CD4-positive, alpha-beta memory T cell (primary cell): ENCODE data around the gene CFAP46. TPM values are rescaled to one million over a fixed set of nuclear protein-coding genes. Genes with fewer than 3 reads are reported as not detected.

Experiments used
- CTCF ChIA-PET: fragments of 350-600 bp; sonication (Branson Sonifier 250); formaldehyde crosslinking; loops from one replicate; lab custom pipeline; 2021; ENCODE audit warnings: inconsistent platforms; ENCODE audit not compliant: partially characterized antibody; lab: Charles Lee
- POLR2A ChIA-PET: fragments of 350-600 bp; sonication (Branson Sonifier 250); formaldehyde crosslinking; loops from one replicate; lab custom pipeline; 2021; ENCODE audit not compliant: partially characterized antibody; lab: Charles Lee
- DNase-seq, 5 donors: peaks; one replicate each; pipeline versions ENCODE4 v3.0.0 to v3.0.0-alpha.2; 2020 to 2022; ENCODE audit warnings: mixed read lengths in 1 of 5
- H3K27ac ChIP-seq: one replicate; pipeline ENCODE4 v1.7.0; 2013; ENCODE audit warnings: low read depth, low read length
- H3K27me3 ChIP-seq: 2 replicates; pipeline ENCODE4 v1.7.0; 2013; ENCODE audit warnings: mild to moderate bottlenecking, low read length, moderate library complexity; ENCODE audit not compliant: insufficient read depth
- H3K36me3 ChIP-seq: 2 replicates; pipeline ENCODE4 v1.7.0; 2013; ENCODE audit warnings: mild to moderate bottlenecking, low read length, moderate library complexity; ENCODE audit not compliant: insufficient read depth
- H3K4me1 ChIP-seq: 2 replicates; pipeline ENCODE4 v1.7.0; 2013; ENCODE audit warnings: mild to moderate bottlenecking, low read length, moderate library complexity; ENCODE audit not compliant: insufficient read depth
- H3K4me3 ChIP-seq, 2 donors: one replicate each; pipeline ENCODE4 v1.7.0; 2013; ENCODE audit warnings: low read length in 2 of 2, mild to moderate bottlenecking in 1 of 2
- H3K9me3 ChIP-seq, 2 donors: one replicate each; pipeline ENCODE4 v1.7.0; 2013; ENCODE audit warnings: low read length in 2 of 2, control low read depth in 1 of 2; ENCODE audit not compliant: control insufficient read depth in 1 of 2
- H3K27ac Mint-ChIP-seq, 7 donors: one replicate each; pipeline ENCODE4 v1.8.0; 2020 to 2021; ENCODE audit warnings: mixed read lengths in 7 of 7, mild to moderate bottlenecking in 6 of 7, inconsistent platforms in 3 of 7, moderate library complexity in 3 of 7
- H3K27me3 Mint-ChIP-seq, 2 donors: one replicate each; pipeline ENCODE4 v1.8.0; 2020 to 2021; ENCODE audit warnings: mixed read lengths in 2 of 2
- H3K36me3 Mint-ChIP-seq, 2 donors: one replicate each; pipeline ENCODE4 v1.8.0; 2020 to 2021; ENCODE audit warnings: mixed read lengths in 2 of 2, inconsistent platforms in 1 of 2, mild to moderate bottlenecking in 1 of 2
- H3K4me1 Mint-ChIP-seq, 4 donors: one replicate each; pipeline ENCODE4 v1.8.0; 2020 to 2021; ENCODE audit warnings: mixed read lengths in 4 of 4, mild to moderate bottlenecking in 1 of 4
- H3K4me3 Mint-ChIP-seq, 8 donors: one replicate each; pipeline ENCODE4 v1.8.0; 2020 to 2021; ENCODE audit warnings: mixed read lengths in 8 of 8, mild to moderate bottlenecking in 7 of 8, moderate library complexity in 6 of 8, inconsistent platforms in 3 of 8
- H3K9me3 Mint-ChIP-seq, 8 donors: one replicate each; pipeline ENCODE4 v1.8.0; 2020 to 2021; ENCODE audit warnings: mixed read lengths in 8 of 8, mild to moderate bottlenecking in 5 of 8, inconsistent platforms in 3 of 8, moderate library complexity in 1 of 8
- intact Hi-C: fragments of 100-400 bp; cut with micrococcal nuclease; formaldehyde crosslinking; loops from one replicate; pipeline ENCODE4 v1.15.1; 2023
- polyA plus RNA-seq, 2 donors: library from polyadenylated mRNA; unstranded; fragments of 300-500 nt; fragmentation: Illumina TruSeq; gene quantifications; one replicate each; pipeline ENCODE4 v1.2.3, GENCODE V29; 2021
- total RNA-seq, 2 experiments: library from RNA; stranded (reverse); gene quantifications; one replicate each; pipeline ENCODE4 v1.2.3, GENCODE V29; 2021

The CFAP46 gene
- total and polyA plus RNA-seq, 4 experiments from 2014 or later, result not detected

DNA sequence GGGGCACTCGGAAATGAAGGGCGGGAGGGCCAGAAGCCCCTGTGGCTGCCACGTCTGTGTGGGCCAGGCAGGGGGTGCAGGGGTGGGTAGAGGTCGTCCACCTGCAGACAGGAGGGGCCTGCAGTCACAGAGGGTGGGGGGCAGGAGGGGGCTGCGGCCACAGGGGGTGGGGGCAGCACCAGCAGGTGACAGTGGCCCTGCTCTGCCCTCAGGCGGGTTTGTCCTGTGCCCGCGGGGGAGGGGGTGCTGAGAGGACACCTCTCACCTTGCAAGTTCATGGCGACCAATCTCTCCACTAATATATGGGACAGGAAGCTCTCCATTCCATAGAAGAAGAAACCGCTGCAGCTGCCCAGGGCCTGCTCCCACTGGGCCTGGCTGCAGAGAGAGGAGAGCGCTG, 129.8 kb downstream of the CFAP46 start:
- intact Hi-C loops, result no loop called here
- Mint-ChIP-seq H3K36me3 (no peaks in the 10 kb centered on the region), H3K27ac (no peak overlapping the region), H3K4me3 (no peak overlapping the region), H3K9me3 (peaks cover 0 to 1% (median 0%) of the 10 kb centered on the region in 8 donors), H3K27me3 (peaks cover 4 to 10% of the 10 kb centered on the region in 2 donors), H3K4me1 (no peaks in the 10 kb centered on the region)
- no peak overlapping the region for H3K27ac ChIP-seq
- H3K9me3 ChIP-seq, result no peaks in the 10 kb centered on the region
- no peaks in the 10 kb centered on the region for H3K27me3 ChIP-seq
- ChIA-PET CTCF (no interaction called here), POLR2A (no interaction called here)
- H3K4me3 ChIP-seq, result no peak overlapping the region
- no peak for DNase-seq
- H3K36me3 ChIP-seq, result no peaks in the 10 kb centered on the region
- H3K4me1 ChIP-seq, result no peaks in the 10 kb centered on the region

GRCh38 chr10:132811891-132812481, 130.4 kb downstream of the CFAP46 start:
- no peak for DNase-seq
- POLR2A ChIA-PET, result no interaction called here
- peaks cover 0 to 1% (median 0%) of the 10 kb centered on the region in 8 donors for H3K9me3 Mint-ChIP-seq

DNA sequence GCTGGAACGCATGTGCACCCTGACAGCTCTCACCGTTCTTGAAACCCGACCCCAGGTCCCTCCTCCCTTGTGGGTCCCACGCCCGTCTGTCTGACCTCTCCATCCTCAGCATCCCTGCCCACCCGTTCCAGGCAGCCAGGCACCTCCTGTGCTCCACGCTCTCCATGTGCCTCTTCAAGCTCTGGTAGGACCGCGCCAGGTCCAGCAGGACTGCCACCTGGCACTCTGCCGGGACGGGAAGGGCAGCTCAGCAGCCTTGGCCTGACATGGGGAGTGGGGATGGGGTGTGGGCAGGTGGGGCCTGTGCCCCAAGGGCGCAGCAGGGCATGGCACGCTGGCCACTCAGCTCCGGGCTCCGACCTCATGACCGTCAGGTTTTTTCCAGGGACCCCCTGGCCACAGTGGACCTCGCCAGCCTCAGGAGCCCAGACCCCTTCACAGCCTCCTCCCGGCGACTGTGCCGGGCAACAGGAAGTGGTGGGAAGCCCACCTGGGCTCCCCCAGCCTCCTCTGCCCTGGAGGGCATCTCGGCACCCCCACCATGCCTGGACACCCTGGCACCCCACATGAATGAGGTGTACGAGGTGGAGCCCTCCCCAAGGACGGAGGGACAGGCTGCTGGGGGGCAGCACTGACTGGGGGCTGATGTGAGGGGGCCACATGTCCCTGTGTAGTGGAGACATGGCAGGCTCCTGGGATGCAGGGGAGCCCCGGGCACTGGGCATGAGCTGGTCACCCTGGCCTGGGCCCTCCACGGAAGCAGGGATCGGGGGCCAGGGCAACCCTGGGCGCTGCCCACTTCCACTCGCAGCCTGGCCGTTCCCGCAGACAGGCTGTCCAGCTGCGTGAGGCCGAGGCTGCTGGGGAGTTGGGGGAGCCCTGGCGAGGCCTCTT, 131.3 kb downstream of the CFAP46 start:
- DNase-seq, result no peak
- Histone ChIP-seq H3K36me3 (no peaks in the 10 kb centered on the region), H3K4me3 (no peak overlapping the region), H3K4me1 (no peaks in the 10 kb centered on the region), H3K9me3 (no peaks in the 10 kb centered on the region), H3K27me3 (no peaks in the 10 kb centered on the region), H3K27ac (no peak overlapping the region)
- H3K4me3 Mint-ChIP-seq, result no peak overlapping the region
- intact Hi-C loops, result no loop called here
- no peak overlapping the region for H3K27ac Mint-ChIP-seq
- H3K9me3 Mint-ChIP-seq, result peaks cover 0 to 1% (median 0%) of the 10 kb centered on the region in 8 donors
- peaks cover 0 to 5% of the 10 kb centered on the region in 2 donors for H3K27me3 Mint-ChIP-seq
- ChIA-PET POLR2A (no interaction called here), CTCF (no interaction called here)
- no peaks in the 10 kb centered on the region for H3K4me1 Mint-ChIP-seq
- no peaks in the 10 kb centered on the region for H3K36me3 Mint-ChIP-seq

More at GRCh38 chr10:132811891-132812481, 130.4 kb downstream of the CFAP46 start:
- CTCF ChIA-PET, result no interaction called here
- no peaks in the 10 kb centered on the region for H3K4me1 ChIP-seq
- H3K27ac Mint-ChIP-seq, result no peak overlapping the region
- no peak overlapping the region for H3K27ac ChIP-seq
- no peaks in the 10 kb centered on the region for H3K36me3 ChIP-seq
- no peaks in the 10 kb centered on the region for H3K4me1 Mint-ChIP-seq
- H3K36me3 Mint-ChIP-seq, result no peaks in the 10 kb centered on the region
- intact Hi-C loops, result no loop called here
- no peaks in the 10 kb centered on the region for H3K9me3 ChIP-seq
- peaks cover 1 to 10% of the 10 kb centered on the region in 2 donors for H3K27me3 Mint-ChIP-seq
- H3K27me3 ChIP-seq, result no peaks in the 10 kb centered on the region
- no peak overlapping the region for H3K4me3 ChIP-seq
- no peak overlapping the region for H3K4me3 Mint-ChIP-seq

- intact Hi-C loops, result no loop called here
- H3K4me3 Mint-ChIP-seq, result no peak overlapping the region
- no peaks in the 10 kb centered on the region for H3K4me1 Mint-ChIP-seq
- CTCF ChIA-PET, result no interaction called here
- H3K27ac Mint-ChIP-seq, result no peak overlapping the region
- H3K36me3 Mint-ChIP-seq, result no peaks in the 10 kb centered on the region
- Histone ChIP-seq H3K4me1 (no peaks in the 10 kb centered on the region), H3K27ac (no peak overlapping the region), H3K36me3 (no peaks in the 10 kb centered on the region), H3K27me3 (no peaks in the 10 kb centered on the region), H3K4me3 (no peak overlapping the region), H3K9me3 (no peaks in the 10 kb centered on the region)
- no peaks in the 10 kb centered on the region for H3K27me3 Mint-ChIP-seq
- no peaks in the 10 kb centered on the region for H3K9me3 Mint-ChIP-seq
- no peak for DNase-seq
- POLR2A ChIA-PET, result no interaction called here
Measured at GRCh38 chr10:132810141-132810806, 132.1 kb downstream of the CFAP46 start.

DNA sequence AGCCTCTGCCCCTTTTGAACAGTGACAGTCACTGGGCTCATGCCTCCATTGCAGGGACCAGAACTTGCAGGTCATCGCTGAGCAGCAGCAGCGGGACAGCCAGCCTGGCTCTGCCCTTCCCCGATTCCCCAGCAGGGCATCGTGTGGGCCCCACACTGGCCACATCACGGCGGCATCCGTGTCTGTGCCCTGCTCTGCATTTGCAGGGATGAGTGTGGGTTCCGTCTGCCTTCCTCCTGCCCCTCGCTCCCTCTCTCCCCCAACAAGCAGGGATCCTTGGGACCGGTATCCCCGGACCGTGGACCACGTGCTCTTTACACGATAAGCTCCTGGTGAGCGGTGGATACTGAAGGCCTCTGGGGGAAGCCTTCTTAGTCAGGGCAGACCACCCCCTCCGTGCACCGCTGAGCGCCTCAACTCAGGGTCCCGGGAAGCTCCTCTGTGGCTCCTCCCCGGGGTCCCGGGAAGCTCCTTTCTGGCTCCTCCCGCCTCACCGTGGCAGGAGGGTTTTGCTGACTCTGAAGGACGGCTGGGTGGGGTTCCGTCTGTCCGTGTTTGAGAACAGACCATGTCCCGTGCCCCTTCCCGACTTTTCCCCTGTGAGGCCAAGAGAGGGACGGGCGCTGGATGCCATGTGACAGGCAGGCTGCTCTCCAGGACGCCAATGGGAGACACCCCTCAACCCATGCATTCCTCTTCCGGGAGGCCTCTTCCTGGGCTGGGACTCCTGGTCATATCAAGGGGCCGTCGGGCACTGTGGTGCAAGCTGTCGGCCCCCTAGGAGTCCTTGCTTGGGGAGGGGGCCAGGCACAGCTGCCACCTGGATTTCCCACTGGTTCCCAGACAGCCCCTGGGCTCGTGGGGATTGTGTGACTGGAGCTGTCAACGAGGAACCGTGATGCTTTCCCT, 132.9 kb downstream of the CFAP46 start:
- Mint-ChIP-seq H3K9me3 (no peaks in the 10 kb centered on the region), H3K27ac (no peak overlapping the region), H3K36me3 (no peaks in the 10 kb centered on the region), H3K4me3 (no peak overlapping the region), H3K4me1 (no peaks in the 10 kb centered on the region), H3K27me3 (no peaks in the 10 kb centered on the region)
- H3K27me3 ChIP-seq, result no peaks in the 10 kb centered on the region
- no peak overlapping the region for H3K4me3 ChIP-seq
- ChIA-PET CTCF (no interaction called here), POLR2A (no interaction called here)
- H3K36me3 ChIP-seq, result no peaks in the 10 kb centered on the region
- intact Hi-C loops, result no loop called here
- H3K27ac ChIP-seq, result no peak overlapping the region
- no peak for DNase-seq
- no peaks in the 10 kb centered on the region for H3K9me3 ChIP-seq
- no peaks in the 10 kb centered on the region for H3K4me1 ChIP-seq

DNA sequence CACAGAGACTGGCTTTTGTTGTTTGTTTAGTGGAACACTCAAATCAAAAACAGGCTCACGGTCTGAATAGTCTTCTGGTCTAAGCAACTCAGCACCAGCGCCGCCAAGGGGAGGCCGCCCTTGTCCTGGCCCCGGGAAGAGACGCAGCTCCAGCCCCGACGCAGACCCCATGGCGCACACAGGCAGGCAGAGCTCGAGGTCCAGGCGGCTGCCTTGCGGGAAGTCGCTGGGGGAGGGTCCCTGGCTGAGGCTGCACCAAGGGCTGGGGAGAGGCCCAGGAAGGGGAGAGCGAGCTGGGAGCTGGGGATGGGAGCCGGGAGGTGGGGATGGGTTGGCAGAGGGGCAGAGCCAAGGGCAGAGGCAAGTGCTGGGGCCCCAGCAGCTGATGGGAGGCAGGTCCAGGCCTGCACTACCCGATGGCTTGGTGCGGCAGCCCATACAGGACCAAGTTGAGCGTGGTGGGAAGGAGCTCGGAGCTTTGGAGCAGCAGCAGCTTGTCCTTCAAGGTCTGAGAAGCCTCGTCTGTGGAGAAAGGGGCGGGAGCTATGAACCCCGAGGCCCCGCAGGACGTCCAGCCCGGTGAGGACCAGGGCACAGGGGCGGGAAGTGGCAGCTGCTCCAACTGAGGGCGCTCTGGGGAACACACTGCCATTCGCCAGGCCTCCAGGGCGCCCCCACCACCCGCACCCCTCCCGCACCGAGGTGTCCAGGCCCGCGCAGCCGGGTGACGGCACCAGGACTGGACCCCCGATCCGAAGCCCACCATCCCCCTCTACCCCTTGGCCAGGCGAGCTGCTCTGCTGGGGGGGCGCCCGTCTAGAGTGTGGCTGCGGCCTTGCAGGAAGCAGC, 133.8 kb downstream of the CFAP46 start:
- no peaks in the 10 kb centered on the region for H3K9me3 Mint-ChIP-seq
- H3K27ac ChIP-seq, result no peak overlapping the region
- DNase-seq, result no peak
- ChIA-PET POLR2A (no interaction called here), CTCF (no interaction called here)
- H3K4me3 Mint-ChIP-seq, result no peak overlapping the region
- no peaks in the 10 kb centered on the region for H3K27me3 ChIP-seq
- H3K9me3 ChIP-seq, result no peaks in the 10 kb centered on the region
- H3K36me3 ChIP-seq, result no peaks in the 10 kb centered on the region
- H3K4me1 Mint-ChIP-seq, result no peaks in the 10 kb centered on the region
- no peaks in the 10 kb centered on the region for H3K4me1 ChIP-seq
- intact Hi-C loops, result no loop called here
- no peak overlapping the region for H3K4me3 ChIP-seq
- H3K27ac Mint-ChIP-seq, result no peak overlapping the region
- no peaks in the 10 kb centered on the region for H3K36me3 Mint-ChIP-seq
- no peaks in the 10 kb centered on the region for H3K27me3 Mint-ChIP-seq
